22Rv1 (cell line): ENCODE results near the gene NFYA.

Experiments
- H3K27ac ChIP-seq: fragments of 450-650 bp; 2 replicates; pipeline ENCODE4 v1.5.1; 2017
- ZFX ChIP-seq: fragments of 450-650 bp; IDR thresholded peaks from 2 replicates; pipeline ENCODE4 v1.6.1; 2017; ENCODE audit warnings: antibody characterized with exemption, borderline replicate concordance
- TF ChIP-seq, protein P1 (sequence below): fragments of 450-650 bp; IDR thresholded peaks from 2 replicates; pipeline ENCODE4 v1.5.1; 2017; ENCODE audit warnings: mild to moderate bottlenecking

Gene NFYA

DNA sequence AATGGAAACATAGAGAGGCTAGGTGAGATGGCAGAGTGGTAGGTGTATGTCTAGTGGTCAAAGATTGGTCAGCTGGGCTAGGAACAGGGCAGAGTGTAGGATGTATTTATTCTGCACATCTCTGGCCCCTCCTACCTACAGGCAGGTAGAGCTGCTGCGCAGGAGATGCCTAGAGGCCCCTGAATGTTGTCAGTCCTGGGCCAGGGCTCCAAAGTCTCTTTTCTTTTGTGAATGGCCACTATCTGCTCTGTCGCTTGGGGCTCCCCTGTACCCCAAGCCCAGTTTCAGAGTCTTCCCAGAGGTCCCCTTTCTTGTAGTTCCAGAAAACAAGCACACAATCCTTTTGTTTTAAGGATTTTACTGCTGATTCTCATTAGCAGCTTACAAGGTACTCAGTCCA lies 25.5 kb upstream of the NFYA start:
- no peak overlapping the region for H3K27ac ChIP-seq
- no peak for TF ChIP-seq ZFX
- TF ChIP-seq, protein P1, sequence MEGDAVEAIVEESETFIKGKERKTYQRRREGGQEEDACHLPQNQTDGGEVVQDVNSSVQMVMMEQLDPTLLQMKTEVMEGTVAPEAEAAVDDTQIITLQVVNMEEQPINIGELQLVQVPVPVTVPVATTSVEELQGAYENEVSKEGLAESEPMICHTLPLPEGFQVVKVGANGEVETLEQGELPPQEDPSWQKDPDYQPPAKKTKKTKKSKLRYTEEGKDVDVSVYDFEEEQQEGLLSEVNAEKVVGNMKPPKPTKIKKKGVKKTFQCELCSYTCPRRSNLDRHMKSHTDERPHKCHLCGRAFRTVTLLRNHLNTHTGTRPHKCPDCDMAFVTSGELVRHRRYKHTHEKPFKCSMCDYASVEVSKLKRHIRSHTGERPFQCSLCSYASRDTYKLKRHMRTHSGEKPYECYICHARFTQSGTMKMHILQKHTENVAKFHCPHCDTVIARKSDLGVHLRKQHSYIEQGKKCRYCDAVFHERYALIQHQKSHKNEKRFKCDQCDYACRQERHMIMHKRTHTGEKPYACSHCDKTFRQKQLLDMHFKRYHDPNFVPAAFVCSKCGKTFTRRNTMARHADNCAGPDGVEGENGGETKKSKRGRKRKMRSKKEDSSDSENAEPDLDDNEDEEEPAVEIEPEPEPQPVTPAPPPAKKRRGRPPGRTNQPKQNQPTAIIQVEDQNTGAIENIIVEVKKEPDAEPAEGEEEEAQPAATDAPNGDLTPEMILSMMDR, result no peak

DNA sequence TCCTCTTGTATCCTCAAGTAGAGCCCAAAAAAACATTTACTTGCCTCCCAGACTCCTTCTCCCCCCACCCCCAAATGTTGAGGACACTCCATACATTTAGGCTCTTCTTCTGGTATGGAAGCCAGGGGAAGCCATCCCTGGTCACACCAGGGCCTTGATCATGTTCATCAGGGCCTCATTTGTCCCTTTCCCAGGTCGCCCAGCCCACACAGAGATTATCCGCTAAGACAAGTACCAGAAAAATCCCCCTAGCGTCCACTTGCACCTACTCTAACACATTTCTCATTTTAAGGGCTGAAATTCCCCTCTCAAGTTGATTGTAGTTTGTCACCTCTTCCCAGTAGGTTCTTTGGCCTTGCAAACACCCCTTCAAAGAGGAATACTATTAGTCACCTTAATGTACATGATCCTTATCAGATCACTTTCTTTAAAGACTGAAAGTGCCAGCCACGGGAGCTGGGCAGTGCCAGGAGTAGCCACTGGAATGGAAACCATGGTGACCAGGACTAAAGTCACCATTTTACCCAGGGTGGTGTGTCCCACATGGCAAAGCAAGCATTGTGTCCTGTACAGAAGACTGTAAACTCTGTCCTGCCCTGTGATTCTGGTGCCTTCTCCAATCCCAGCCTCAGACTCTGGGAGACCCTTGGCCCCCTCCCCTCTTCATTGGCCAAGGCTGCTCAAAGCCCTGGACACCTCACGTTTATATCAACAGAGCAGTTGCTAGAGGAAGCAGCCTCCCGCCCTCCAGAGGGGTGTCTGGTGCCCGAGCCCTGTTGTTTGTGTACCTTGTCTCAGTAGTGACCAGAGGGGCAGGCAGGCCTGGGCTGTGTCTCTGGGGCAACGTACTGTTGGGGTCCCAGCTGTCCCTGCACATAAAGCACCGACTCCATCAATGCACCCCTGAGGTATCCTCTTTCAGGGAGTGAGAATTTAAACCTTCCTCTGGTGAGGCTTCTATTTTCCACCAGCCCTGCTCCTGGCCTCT lies 24.7 kb upstream of the NFYA start:
- TF ChIP-seq ZFX, result no peak
- H3K27ac ChIP-seq, result no peak overlapping the region

DNA sequence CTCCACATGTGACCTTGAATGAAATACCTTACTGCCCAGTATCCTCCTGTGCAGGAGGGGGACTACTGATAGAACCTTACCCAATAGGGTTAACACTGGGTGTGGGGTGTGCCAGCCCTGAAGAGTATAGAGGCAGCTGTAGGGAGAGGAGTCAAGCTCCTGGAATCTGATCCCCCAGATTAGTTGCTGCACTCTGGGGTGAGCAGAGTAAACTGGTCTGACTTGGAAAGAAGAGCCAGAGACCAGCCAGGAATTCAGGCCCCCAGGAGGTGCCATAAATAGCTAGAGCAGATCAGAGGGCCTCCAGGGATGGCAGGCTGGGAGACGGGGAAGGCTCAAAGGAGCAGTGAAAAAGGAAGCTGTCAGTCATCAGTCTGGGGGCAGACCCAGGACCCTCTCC lies 23.3 kb upstream of the NFYA start:
- no peak for TF ChIP-seq ZFX
- TF ChIP-seq, protein P1, result no peak
- no peak overlapping the region for H3K27ac ChIP-seq

DNA sequence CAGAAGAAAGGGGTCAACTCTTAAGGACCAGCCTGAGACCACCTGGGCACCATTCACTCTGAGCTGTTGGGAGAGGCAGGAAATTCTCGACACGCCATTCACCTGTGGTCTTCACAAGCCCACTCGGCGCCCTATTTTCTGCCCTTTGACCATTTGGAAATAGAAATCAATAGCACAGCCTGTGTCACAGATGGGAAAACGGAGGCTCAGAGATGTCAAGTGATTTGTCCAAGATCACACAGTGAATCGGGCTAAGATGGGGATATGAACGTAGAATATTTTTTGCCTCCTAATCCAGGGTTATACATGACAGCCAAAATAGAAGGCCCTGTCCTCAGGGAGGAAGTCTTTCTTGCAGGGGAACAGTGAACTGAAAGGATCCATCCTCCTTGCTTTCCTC lies 22.8 kb upstream of the NFYA start:
- TF ChIP-seq ZFX, result no peak
- TF ChIP-seq, protein P1, result no peak
- no peak overlapping the region for H3K27ac ChIP-seq

DNA sequence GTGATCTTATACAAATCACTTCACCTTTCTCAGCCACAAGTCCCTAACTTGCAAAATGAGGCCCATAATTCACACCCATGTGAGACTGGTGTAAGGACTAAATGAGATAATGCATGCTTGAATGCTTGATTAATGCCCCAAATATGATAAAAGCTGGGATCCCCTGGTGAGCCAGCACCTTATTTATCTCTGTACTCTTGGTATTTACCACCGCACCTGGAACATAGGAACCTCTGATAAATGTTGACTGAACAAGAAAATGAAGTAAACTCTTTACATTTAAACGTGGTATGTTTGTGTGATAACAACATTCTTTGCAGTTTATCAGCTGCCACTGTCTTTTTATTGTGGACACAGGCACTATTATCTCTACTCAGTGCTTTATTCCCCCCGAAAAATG lies 22.2 kb upstream of the NFYA start:
- no peak overlapping the region for H3K27ac ChIP-seq
- TF ChIP-seq ZFX, result no peak
- TF ChIP-seq, protein P1, result no peak

DNA sequence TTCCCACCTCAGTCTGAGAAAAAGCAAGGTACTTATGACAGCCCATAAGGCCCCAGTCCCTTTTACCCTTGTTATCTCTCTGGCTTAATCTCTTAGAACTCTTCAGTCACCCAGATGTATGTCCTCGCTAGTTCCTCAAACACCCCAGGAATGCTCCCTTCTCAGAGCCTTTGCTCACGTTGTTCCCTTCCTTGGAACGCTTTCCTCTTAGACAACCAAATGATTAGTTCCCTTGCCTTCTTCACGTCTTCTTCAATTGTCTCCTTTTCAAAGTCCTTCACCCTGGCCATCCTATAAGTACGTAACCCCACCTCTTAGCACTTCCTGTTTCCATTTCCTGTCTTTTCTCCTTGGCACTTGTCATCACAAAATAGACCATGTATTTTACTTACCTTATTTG lies 20.9 kb upstream of the NFYA start:
- H3K27ac ChIP-seq, result no peak overlapping the region
- TF ChIP-seq, protein P1, result no peak
- TF ChIP-seq ZFX, result no peak

DNA sequence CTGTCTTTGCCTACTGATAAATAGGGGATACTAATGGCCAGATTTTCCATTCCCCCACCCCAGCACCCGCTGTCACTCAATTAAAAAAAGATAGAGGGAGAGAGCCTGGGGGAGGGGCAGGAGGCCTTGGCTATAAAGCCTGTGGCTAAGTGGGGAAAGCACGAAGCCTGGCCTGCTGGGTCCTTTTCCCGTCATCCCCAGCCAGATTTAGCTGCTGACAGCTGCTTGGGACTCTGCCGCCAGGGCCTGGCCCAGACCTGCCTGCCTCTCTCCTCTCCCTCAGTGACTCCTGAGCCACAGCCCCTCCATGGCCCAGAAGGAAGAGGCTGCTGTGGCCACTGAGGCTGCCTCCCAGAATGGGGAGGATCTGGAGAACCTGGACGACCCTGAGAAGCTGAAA lies 19.7 kb upstream of the NFYA start, which contains the start of gene APOBEC2:
Gene APOBEC2 (plus strand): TSS at position 162 of the 400 bp plus-strand sequence. CDS start 146 bp downstream, at position 308.
- no peak for TF ChIP-seq ZFX
- TF ChIP-seq, protein P1, result no peak
- H3K27ac ChIP-seq, result no peak within 1 kb of the TSS

DNA sequence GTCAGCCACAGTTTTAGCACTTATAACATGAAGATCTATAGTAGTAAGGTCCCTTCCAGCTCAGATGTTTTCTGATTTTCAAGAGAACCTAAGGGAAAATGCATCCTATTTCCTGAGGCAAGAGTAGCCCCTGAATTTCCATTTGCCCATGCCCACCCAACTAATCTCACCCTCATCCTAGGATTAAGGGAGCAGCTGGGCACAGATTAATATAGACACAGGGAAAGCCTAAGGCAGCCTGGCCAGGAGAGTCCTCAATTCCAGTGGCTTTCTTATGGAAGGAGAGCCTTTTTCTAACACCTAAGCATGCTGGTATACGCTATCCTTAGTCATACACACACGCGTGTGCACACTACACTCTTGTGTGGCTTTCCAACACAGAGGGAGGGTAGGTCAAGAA lies 18.3 kb upstream of the NFYA start:
- no peak overlapping the region for H3K27ac ChIP-seq
- TF ChIP-seq, protein P1, result no peak
- TF ChIP-seq ZFX, result no peak
